Stomach (tissue), 9 donors: Measurements from ENCODE around the gene MAGEB3. TPM values are rescaled to one million over a fixed set of nuclear protein-coding genes. Genes with fewer than 3 reads are reported as not detected.

ENCODE experiments used
- DNase-seq, 2 donors: peaks; one replicate each; pipeline versions ENCODE4 v3.0.0 to v3.0.0-alpha.2; 2013 to 2019
- H3K27ac ChIP-seq, 5 donors: fragments of 200-600 bp in 4 of 5; sonication (generic) in 4 of 5; one replicate each; pipeline ENCODE4 v1.5.1; 2013 to 2019; ENCODE audit warnings: mild to moderate bottlenecking in 1 of 5, moderate library complexity in 1 of 5
- H3K27me3 ChIP-seq, 3 donors: fragments of 200-600 bp; sonication (generic); one replicate each; pipeline ENCODE4 v1.5.1; 2017 to 2019; ENCODE audit warnings: mixed run types in 1 of 3
- H3K36me3 ChIP-seq, 4 donors: fragments of 200-600 bp; sonication (generic); 1 replicate in 3 of 4; 2 replicates in 1 of 4; pipeline ENCODE4 v1.5.1; 2016 to 2019
- H3K4me1 ChIP-seq, 4 donors: fragments of 200-600 bp; sonication (generic); one replicate each; pipeline ENCODE4 v1.5.1; 2016 to 2019
- H3K4me3 ChIP-seq, 4 donors: fragments of 200-600 bp; sonication (generic) in 3 of 4; one replicate each; pipeline ENCODE4 v1.5.1; 2016 to 2019; ENCODE audit warnings: mild to moderate bottlenecking in 1 of 4
- H3K9me3 ChIP-seq, 4 donors: fragments of 200-600 bp; sonication (generic); one replicate each; pipeline ENCODE4 v1.5.1; 2016 to 2019
- CTCF ChIP-seq, 7 experiments: fragments of 450-650 bp in 4 of 7; fragments of 200-600 bp in 3 of 7; sonication (generic) in 3 of 7; IDR thresholded peaks; one replicate each; pipeline ENCODE4 v1.5.1; 2016 to 2019; ENCODE audit warnings: antibody characterized with exemption in 7 of 7, control low read depth in 2 of 7, mild to moderate bottlenecking in 1 of 7
- EP300 ChIP-seq: sonication (generic); formaldehyde crosslinking; IDR thresholded peaks from one replicate; pipeline ENCODE4 v1.6.1; 2017; ENCODE audit warnings: antibody characterized with exemption
- POLR2A ChIP-seq, 4 donors: fragments of 450-650 bp; IDR thresholded peaks; one replicate each; pipeline ENCODE4 v1.6.1; 2016; ENCODE audit warnings: antibody characterized with exemption in 4 of 4, control low read depth in 2 of 4, mild to moderate bottlenecking in 1 of 4, moderate library complexity in 1 of 4
- POLR2AphosphoS5 ChIP-seq, 3 donors: sonication (generic); formaldehyde crosslinking; IDR thresholded peaks; one replicate each; pipeline ENCODE4 v1.6.1; 2016; ENCODE audit warnings: antibody characterized with exemption in 3 of 3
- WGBS, 5 donors: extraction: QIAGEN DNeasy Blood & Tissue Kit in 3 of 5; methylation state at CpG; one replicate each; pipeline versions ENCODE4 v1.1.5 to v1.1.7; 2013 to 2018; 5-methylcytosine and 5-hydroxymethylcytosine counted together
- intact Hi-C: fragments of 100-400 bp; cut with DNase I; formaldehyde crosslinking; loops from one replicate; pipeline ENCODE4 v1.15.1; 2023; ENCODE audit warnings: low total_unique reads
- polyA plus RNA-seq, 3 donors: library from polyadenylated mRNA; stranded (reverse); fragments of 200-250 nt; gene quantifications; one replicate each; pipeline ENCODE4 v1.2.3, GENCODE V29; 2013
- total RNA-seq, 5 donors: library from RNA; depleted of rRNA; stranded (reverse); fragments of >200 nt; gene quantifications; one replicate each; pipeline versions ENCODE4 v1.1.0 to v1.2.3, GENCODE V29; 2014 to 2016
- donor health status: healthy with polysubstance abuse.
- donor health status: Bipolar disorder and iron deficiency.
- donor health status: healthy.

Gene MAGEB3
- total and polyA plus RNA-seq, 8 donors: not detected

DNA sequence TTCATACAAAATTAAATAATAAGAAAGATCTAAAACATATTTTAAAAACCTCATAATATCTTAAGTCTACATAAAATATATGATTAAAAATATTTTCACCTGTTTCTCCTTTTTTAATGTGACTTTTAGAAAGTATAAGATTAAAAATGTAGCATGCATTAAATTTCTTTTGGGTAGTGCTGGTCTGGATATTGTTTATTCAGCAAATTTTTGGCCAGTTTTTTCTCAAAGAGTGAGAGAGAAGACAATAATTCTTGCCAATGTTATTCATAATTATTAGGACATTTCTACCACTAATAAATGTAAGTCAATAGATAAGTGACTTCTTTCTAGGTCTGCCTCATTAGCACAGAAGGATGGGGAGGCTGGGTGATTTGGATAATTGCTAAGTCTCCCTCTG is 30.6 kb downstream of the MAGEB3 start:
- Histone ChIP-seq H3K4me3 (no peak overlapping the region), H3K9me3 (no peaks in the 10 kb centered on the region), H3K27ac (no peak overlapping the region), H3K4me1 (no peaks in the 10 kb centered on the region), H3K36me3 (no peaks in the 10 kb centered on the region), H3K27me3 (no peaks in the 10 kb centered on the region)
- TF ChIP-seq POLR2AphosphoS5 (IDR thresholded peaks at IDR 0.05) (no peak), EP300 (no peak), POLR2A (IDR thresholded peaks at IDR 0.05) (no peak), CTCF (IDR thresholded peaks at IDR 0.05) (no peak)
- no peak for DNase-seq
- intact Hi-C loops: no loop called here

DNA sequence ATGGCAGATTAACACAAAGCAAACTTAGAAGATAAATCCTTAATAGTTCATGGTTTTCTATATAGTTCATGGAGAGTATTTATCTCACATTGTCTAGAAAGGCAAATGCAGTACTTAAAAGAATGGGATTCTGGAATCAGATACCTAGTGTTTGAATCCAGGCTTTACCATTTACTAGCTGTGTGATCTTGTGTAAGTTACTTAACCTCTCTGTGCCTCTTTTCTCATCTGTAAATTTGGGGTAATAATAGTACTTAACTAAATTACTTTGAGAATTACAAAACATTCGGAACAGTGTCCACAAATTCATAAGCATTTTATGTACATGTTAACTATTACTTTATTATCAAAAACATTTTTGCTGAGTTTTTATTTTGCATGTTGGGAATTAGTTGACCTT is 32.3 kb downstream of the MAGEB3 start:
- TF ChIP-seq POLR2A (IDR thresholded peaks at IDR 0.05): no peak
- TF ChIP-seq CTCF (IDR thresholded peaks at IDR 0.05): no peak
- no peak for TF ChIP-seq EP300
- no peak for TF ChIP-seq POLR2AphosphoS5 (IDR thresholded peaks at IDR 0.05)
- DNase-seq: no peak
- H3K27me3 ChIP-seq: no peaks in the 10 kb centered on the region
- 61 to 93% (median 78%) methylated on average over 1 of the region's 1 CpG for WGBS, 5 donors
- no peak overlapping the region for H3K27ac ChIP-seq
- H3K9me3 ChIP-seq: no peaks in the 10 kb centered on the region
- intact Hi-C loops: no loop called here
- no peak overlapping the region for H3K4me3 ChIP-seq
- H3K36me3 ChIP-seq: no peaks in the 10 kb centered on the region
- no peaks in the 10 kb centered on the region for H3K4me1 ChIP-seq

GRCh38 chrX:30270639-30271038 is 40.2 kb downstream of the MAGEB3 start:
- no peaks in the 10 kb centered on the region for H3K36me3 ChIP-seq
- no peak overlapping the region for H3K4me3 ChIP-seq
- H3K4me1 ChIP-seq: no peaks in the 10 kb centered on the region
- no peaks in the 10 kb centered on the region for H3K27me3 ChIP-seq
- WGBS, 5 donors: 70 to 96% (median 91%) methylated on average over 3 of the region's 3 CpGs
- no peak for TF ChIP-seq CTCF (IDR thresholded peaks at IDR 0.05)
- no peak for TF ChIP-seq EP300
- TF ChIP-seq POLR2A (IDR thresholded peaks at IDR 0.05): no peak
- H3K9me3 ChIP-seq: no peaks in the 10 kb centered on the region
- no peak for DNase-seq
- intact Hi-C loops: loop anchor here (10.0 kb wide), 1 partner anchor 234 kb away; no protein-coding TSS in a partner anchor
- H3K27ac ChIP-seq: no peak overlapping the region

- intact Hi-C loops: loop anchor here (10.0 kb wide), 1 partner anchor 229 kb away; no protein-coding TSS in a partner anchor
- H3K36me3 ChIP-seq: no peaks in the 10 kb centered on the region
- H3K9me3 ChIP-seq: no peaks in the 10 kb centered on the region
- peak in 1 of 2 donors; percentile 10 for DNase-seq
- no peak overlapping the region for H3K4me3 ChIP-seq
- no peak for TF ChIP-seq EP300
- peak in 2 of 7 experiments; percentile 13 to 17 for TF ChIP-seq CTCF (IDR thresholded peaks at IDR 0.05)
- TF ChIP-seq POLR2AphosphoS5 (IDR thresholded peaks at IDR 0.05): no peak
- TF ChIP-seq POLR2A (IDR thresholded peaks at IDR 0.05): no peak
- no peaks in the 10 kb centered on the region for H3K27me3 ChIP-seq
- 0 to 11% (median 8%) methylated on average over 1 of the region's 1 CpG for WGBS, 5 donors
- no peaks in the 10 kb centered on the region for H3K4me1 ChIP-seq
- no peak overlapping the region for H3K27ac ChIP-seq
Observed at GRCh38 chrX:30275498-30275897, 45.0 kb downstream of the MAGEB3 start.
